ENCODE data around the gene ARHGAP33.

ARHGAP33 gene

DNA sequence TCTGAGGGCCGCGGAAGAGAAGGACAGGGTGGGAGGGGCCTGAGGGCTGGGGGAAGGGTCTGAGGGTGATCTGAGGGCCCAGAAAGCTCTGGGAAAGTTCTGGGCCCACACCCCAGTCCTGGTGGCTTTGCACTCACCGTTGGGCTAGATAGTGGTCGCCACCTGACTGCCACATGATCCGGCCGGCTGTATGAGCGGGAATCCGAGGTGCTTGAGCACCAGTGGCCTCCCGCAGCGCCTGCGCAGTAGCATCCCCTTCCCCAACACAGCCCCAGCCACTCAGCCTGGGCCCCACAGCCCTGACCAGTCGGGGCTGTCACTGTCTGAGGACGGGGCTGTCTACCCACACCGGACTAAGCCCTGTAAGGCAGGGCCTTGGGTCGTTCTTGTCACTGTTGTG lies 22.3 kb downstream of the ARHGAP33 start:
- TF ChIP-seq, protein P1, sequence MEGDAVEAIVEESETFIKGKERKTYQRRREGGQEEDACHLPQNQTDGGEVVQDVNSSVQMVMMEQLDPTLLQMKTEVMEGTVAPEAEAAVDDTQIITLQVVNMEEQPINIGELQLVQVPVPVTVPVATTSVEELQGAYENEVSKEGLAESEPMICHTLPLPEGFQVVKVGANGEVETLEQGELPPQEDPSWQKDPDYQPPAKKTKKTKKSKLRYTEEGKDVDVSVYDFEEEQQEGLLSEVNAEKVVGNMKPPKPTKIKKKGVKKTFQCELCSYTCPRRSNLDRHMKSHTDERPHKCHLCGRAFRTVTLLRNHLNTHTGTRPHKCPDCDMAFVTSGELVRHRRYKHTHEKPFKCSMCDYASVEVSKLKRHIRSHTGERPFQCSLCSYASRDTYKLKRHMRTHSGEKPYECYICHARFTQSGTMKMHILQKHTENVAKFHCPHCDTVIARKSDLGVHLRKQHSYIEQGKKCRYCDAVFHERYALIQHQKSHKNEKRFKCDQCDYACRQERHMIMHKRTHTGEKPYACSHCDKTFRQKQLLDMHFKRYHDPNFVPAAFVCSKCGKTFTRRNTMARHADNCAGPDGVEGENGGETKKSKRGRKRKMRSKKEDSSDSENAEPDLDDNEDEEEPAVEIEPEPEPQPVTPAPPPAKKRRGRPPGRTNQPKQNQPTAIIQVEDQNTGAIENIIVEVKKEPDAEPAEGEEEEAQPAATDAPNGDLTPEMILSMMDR (IDR thresholded peaks at IDR 0.05; ENCODE audit: extremely low read depth, missing control alignments), result no peak
- DNase-seq (ENCODE audit: low spot score), result no peak

DNA sequence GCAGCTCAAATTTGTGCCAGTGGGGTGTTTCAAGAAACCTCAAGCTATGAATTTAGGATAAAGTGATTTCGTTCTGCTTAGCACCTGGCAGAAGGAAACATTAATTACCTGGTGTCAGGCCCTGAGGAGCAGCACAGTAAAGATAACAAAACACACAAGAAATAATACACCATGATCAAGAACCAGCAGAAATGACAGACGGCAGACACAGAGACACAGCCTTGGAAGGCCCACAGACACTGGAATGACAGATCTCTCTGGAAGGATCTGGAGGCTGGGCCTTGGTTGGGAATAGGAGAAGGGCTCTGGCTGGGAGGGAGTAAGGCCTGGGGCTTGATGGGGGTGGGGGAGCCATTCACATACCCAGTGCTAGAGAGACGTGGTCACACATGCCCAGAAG lies 26.5 kb downstream of the ARHGAP33 start:
- no peak for DNase-seq (ENCODE audit: low spot score)
- TF ChIP-seq, protein P1 (IDR thresholded peaks at IDR 0.05; ENCODE audit: extremely low read depth, missing control alignments), result no peak

DNA sequence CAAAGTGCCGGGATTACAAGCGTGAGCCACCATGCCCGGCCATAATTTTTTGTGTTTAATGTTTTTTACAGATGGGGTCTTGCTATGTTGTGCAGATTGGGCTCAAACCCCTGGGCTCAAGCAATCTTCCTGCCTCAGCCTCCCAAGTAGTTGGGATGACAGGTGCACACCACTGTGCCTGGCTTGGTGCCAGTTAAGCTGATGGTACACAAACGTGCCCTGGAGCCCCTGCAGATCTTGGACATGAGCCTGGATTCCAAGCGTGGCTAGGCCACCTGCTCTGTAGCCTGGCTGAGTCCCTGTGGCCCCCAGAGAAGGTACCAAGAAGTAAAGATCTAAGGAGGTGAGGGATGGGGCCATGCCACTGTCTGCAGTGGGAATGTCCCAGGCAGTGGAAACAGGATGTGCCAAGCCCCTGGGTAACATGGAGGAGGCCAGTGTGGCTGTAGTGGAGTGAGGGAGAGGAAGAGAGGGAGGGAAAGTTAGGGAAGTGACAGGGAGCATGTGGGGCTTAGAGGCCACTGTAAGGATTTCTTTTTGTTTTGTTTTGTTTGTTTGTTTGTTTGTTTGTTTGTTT lies 30.2 kb downstream of the ARHGAP33 start:
- TF ChIP-seq, protein P1 (IDR thresholded peaks at IDR 0.05; ENCODE audit: extremely low read depth, missing control alignments), result no peak
- DNase-seq (ENCODE audit: low spot score), result no peak

DNA sequence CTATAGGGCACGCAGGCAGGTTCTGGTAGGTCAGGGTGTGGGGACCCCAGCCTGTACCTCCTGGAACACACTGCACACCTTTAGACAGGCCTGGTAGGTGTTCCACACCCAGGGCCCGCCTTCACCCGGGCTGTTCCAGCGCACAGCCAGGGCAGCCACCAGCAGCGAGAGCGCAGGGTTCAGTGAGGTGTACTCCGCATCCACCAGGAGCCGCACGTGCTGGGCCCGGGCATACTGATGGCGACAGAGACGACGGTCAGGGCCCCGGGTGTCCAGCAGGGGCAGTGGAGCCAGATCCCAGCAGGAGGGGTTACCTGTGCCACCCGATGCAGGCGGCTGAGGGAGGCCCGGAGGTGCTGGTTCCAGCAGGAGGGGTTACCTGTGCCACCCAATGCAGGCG lies 31.2 kb downstream of the ARHGAP33 start:
- no peak for DNase-seq (ENCODE audit: low spot score)
- TF ChIP-seq, protein P1 (IDR thresholded peaks at IDR 0.05; ENCODE audit: extremely low read depth, missing control alignments), result no peak

DNA sequence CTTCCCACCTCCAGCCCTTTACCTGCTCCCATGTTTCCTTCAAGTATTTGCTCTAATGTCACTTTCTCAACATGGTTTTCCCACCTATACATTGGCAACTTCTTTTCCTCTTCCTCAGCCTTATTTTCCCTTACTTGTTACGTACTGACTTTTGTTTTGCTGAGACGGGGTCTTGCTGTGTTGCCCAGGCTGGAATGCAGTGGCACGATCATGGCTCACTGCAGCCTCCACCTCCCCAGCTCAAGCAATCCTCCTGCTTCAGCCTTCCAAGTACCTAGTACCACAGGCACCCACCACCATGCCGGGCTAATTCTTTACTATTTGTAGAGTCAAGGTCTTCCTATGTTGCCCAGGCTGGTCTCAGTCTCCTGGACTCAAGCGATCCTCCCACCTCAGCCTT lies 32.3 kb downstream of the ARHGAP33 start:
- DNase-seq (ENCODE audit: low spot score), result no peak
- TF ChIP-seq, protein P1 (IDR thresholded peaks at IDR 0.05; ENCODE audit: extremely low read depth, missing control alignments), result no peak

DNA sequence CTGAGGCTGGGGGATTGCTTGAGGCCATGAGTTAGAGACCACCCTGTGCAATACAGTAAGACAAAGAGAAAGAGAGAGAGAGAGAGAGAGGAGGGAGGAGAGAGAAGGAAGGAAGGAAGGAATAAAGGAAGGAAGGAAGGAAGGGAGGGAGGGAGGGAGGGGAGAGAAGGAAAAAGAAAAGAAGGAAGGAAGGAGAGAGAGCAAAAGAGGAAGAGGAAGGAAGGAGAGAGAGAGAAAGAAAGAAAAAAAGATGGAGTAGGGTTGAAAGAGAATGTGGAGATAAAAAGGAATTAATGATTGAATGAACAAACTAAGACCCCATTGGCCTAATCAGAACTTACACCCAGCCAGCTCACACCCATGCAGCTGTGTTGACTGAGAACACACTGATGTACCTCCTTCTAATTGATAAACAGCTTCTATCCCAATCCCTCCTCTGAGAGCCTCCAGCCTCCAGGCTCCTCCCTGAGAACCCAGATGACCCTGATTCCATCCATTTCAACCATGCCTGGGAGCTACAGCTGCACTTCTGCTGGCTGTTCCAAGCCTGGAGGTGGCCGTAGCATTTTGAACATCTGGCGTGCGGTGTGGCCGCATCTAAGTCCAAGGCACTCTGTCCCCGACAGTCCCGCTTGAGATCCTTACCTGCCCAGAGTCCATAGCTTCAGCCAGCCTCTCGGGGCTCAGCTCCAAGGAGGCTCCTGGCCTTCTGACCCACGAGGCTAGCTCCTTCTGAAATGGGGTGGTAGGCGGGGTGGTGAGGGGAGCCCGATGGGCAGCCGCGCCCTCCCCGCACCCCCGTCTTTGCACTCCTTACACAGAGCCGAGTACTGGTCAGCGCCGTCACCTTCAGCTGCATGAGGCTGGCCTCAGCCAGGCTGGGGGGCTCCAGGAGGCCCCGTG lies 36.2 kb downstream of the ARHGAP33 start:
- TF ChIP-seq, protein P1 (IDR thresholded peaks at IDR 0.05; ENCODE audit: extremely low read depth, missing control alignments), result no peak
- no peak for DNase-seq (ENCODE audit: low spot score)

Data from GM20000 (cell line).